HL-60 (cell line): ENCODE data around the gene GSTT2.

Source experiments
- POLR2AphosphoS5 ChIP-seq: IDR thresholded peaks from 2 replicates; pipeline ENCODE4 v1.6.1; 2012; ENCODE audit warnings: low read depth
- TF ChIP-seq, protein P1 (sequence below): IDR thresholded peaks from one replicate; pipeline ENCODE4 v1.5.1; 2011; ENCODE audit warnings: low read length, control low read depth, inconsistent platforms; ENCODE audit not compliant: insufficient read depth

- TF ChIP-seq, protein P1, sequence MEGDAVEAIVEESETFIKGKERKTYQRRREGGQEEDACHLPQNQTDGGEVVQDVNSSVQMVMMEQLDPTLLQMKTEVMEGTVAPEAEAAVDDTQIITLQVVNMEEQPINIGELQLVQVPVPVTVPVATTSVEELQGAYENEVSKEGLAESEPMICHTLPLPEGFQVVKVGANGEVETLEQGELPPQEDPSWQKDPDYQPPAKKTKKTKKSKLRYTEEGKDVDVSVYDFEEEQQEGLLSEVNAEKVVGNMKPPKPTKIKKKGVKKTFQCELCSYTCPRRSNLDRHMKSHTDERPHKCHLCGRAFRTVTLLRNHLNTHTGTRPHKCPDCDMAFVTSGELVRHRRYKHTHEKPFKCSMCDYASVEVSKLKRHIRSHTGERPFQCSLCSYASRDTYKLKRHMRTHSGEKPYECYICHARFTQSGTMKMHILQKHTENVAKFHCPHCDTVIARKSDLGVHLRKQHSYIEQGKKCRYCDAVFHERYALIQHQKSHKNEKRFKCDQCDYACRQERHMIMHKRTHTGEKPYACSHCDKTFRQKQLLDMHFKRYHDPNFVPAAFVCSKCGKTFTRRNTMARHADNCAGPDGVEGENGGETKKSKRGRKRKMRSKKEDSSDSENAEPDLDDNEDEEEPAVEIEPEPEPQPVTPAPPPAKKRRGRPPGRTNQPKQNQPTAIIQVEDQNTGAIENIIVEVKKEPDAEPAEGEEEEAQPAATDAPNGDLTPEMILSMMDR = no peak
- TF ChIP-seq POLR2AphosphoS5 = no peak
Measured at GRCh38 chr22:24026056-24026455, 46.1 kb downstream of the GSTT2 start.
